ENCODE data around the gene MACO1.

DNA sequence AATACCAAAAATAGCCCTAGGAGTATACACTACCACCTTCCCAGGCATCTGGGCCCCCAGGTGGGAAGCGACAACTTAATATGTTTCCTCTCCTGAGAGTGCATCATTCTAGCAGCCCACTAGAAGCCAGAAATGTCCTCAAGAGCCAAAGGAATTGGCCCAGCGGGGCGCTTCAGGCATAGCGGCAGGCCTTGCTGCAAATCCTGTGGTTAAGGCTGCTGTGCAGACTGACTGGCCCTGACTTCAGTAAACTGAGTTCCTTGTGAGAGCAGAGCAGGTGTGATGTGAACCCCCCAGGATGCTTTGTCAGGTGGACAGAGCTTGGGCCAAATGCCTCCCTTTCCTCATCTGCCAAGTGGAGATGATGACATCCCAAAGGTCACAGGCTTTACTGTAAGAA, 83.0 kb downstream of the MACO1 start:
- TF ChIP-seq POLR2A (IDR thresholded peaks at IDR 0.05), result no peak
- TF ChIP-seq, protein P1, sequence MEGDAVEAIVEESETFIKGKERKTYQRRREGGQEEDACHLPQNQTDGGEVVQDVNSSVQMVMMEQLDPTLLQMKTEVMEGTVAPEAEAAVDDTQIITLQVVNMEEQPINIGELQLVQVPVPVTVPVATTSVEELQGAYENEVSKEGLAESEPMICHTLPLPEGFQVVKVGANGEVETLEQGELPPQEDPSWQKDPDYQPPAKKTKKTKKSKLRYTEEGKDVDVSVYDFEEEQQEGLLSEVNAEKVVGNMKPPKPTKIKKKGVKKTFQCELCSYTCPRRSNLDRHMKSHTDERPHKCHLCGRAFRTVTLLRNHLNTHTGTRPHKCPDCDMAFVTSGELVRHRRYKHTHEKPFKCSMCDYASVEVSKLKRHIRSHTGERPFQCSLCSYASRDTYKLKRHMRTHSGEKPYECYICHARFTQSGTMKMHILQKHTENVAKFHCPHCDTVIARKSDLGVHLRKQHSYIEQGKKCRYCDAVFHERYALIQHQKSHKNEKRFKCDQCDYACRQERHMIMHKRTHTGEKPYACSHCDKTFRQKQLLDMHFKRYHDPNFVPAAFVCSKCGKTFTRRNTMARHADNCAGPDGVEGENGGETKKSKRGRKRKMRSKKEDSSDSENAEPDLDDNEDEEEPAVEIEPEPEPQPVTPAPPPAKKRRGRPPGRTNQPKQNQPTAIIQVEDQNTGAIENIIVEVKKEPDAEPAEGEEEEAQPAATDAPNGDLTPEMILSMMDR (IDR thresholded peaks at IDR 0.05 in 4 of 5, conservative IDR thresholded peaks at IDR 0.05 in 1 of 5), result no peak

Measured in gastrocnemius medialis (tissue), 4 donors.